ENCODE data around the gene NTNG2.

The NTNG2 gene, protein sequence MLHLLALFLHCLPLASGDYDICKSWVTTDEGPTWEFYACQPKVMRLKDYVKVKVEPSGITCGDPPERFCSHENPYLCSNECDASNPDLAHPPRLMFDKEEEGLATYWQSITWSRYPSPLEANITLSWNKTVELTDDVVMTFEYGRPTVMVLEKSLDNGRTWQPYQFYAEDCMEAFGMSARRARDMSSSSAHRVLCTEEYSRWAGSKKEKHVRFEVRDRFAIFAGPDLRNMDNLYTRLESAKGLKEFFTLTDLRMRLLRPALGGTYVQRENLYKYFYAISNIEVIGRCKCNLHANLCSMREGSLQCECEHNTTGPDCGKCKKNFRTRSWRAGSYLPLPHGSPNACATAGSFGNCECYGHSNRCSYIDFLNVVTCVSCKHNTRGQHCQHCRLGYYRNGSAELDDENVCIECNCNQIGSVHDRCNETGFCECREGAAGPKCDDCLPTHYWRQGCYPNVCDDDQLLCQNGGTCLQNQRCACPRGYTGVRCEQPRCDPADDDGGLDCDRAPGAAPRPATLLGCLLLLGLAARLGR

DNA sequence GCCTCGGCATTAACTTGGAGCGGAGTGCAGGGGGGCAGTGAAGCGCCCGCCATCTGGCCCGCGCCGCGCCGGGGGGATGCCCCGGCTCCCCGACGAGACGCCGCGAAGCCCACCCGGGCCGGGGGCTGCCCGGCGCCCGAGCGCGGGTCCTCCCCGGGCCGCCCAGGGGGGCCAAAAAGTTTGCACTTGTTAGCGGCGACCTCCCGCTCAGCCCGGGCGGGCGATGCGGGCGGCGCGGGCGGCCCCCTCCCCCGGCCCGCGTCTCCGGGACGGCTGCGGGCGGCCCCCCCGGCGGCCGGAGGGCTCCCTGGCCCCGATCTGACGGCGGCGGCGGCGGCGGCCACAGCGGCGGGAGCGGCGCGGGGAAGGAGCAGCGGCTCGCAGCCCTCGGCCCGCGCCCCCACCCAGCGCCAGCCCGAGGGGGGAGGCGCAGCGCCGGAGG, at the start of gene NTNG2:
TSS of gene NTNG2 (plus strand) at position 316 of the 442 bp plus-strand sequence. CDS start 4,774 bp downstream, outside the sequence.
- peak within 1 kb of the TSS in 1 of 2 donors; percentile 12 for H3K9ac ChIP-seq (ENCODE audit: low read depth in 1 of 2, low read length in 2 of 2)
- peaks cover 55 to 68% of the 10 kb centered on the region in 2 donors for H3K27me3 ChIP-seq (ENCODE audit: control insufficient read depth in 1 of 2, insufficient read depth in 2 of 2, low read length in 2 of 2)
- H3K9me3 ChIP-seq (ENCODE audit: control insufficient read depth in 1 of 2, low read length in 2 of 2): no peaks in the 10 kb centered on the region
- H3K27ac ChIP-seq (ENCODE audit: low read depth, low read length): no peak within 1 kb of the TSS
- no peaks in the 10 kb centered on the region for H3K36me3 ChIP-seq (ENCODE audit: control insufficient read depth in 1 of 2, insufficient read depth in 2 of 2, low read length in 2 of 2)
- H3K4me3 ChIP-seq (ENCODE audit: low read depth in 1 of 2, low read length in 2 of 2): peak within 1 kb of the TSS; percentile 64 to 65
- H3K4me1 ChIP-seq (ENCODE audit: control insufficient read depth in 1 of 2, insufficient read depth in 2 of 2, low read length in 2 of 2): peaks cover 17 to 18% of the 10 kb centered on the region in 2 donors

DNA sequence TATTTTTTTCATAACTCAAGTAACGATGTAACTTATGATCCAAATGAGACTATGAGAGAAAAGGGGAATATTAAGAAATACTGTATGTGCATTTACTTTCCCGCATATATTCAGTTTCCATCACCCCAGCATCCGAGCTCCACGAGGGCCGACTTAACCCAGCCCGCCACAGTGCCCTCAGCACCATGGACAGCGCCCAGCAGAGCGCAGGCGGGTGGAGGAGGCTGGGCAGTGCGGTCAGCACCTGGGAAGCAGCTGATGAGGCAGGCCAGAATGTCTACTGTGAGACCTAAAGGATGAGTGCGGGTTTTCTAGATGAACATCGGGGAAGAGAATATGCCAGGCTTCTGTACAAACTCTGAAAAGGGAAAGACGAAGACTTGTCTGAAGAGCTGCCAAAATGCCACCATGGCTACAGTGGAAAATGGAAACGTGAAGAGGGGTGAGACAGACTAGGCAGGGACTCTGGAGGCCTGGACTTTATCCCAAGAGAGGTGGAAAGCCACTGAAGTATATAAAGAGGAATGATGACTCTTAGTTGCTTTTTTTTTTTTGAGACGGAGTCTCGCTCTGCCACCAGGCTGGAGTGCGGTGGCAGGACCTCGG, 47.7 kb upstream of the NTNG2 start:
- Histone ChIP-seq H3K36me3 (ENCODE audit: control insufficient read depth in 1 of 2, insufficient read depth in 2 of 2, low read length in 2 of 2) (no peaks in the 10 kb centered on the region), H3K4me3 (ENCODE audit: low read depth in 1 of 2, low read length in 2 of 2) (no peak overlapping the region), H3K4me1 (ENCODE audit: control insufficient read depth in 1 of 2, insufficient read depth in 2 of 2, low read length in 2 of 2) (no peaks in the 10 kb centered on the region), H3K9me3 (ENCODE audit: control insufficient read depth in 1 of 2, low read length in 2 of 2) (no peaks in the 10 kb centered on the region), H3K9ac (ENCODE audit: low read depth in 1 of 2, low read length in 2 of 2) (no peak overlapping the region), H3K27me3 (ENCODE audit: control insufficient read depth in 1 of 2, insufficient read depth in 2 of 2, low read length in 2 of 2) (peaks cover 0 to 8% of the 10 kb centered on the region in 2 donors), H3K27ac (ENCODE audit: low read depth, low read length) (no peak overlapping the region)

DNA sequence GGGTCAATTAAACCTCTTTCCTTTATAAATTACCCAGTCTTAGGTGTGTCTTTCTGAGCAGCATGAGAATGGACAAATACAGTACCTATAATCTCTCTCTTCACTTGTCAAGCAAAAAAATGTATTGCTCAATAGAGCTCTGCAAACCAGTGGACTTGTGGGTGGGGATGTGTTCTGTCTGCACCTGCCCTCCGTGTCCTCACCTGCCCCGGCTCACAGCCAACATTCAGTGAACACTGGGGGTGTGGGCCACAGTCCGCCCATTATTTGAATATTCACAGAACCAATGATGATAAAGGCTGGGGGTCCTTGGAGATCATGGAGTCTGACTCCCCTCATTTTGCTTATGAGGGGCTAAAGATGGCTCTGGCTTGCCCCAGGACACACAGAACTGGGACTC, 45.3 kb upstream of the NTNG2 start:
- H3K4me3 ChIP-seq (ENCODE audit: low read depth in 1 of 2, low read length in 2 of 2): no peak overlapping the region
- no peaks in the 10 kb centered on the region for H3K4me1 ChIP-seq (ENCODE audit: control insufficient read depth in 1 of 2, insufficient read depth in 2 of 2, low read length in 2 of 2)
- no peaks in the 10 kb centered on the region for H3K36me3 ChIP-seq (ENCODE audit: control insufficient read depth in 1 of 2, insufficient read depth in 2 of 2, low read length in 2 of 2)
- peaks cover 0 to 8% of the 10 kb centered on the region in 2 donors for H3K27me3 ChIP-seq (ENCODE audit: control insufficient read depth in 1 of 2, insufficient read depth in 2 of 2, low read length in 2 of 2)
- H3K9me3 ChIP-seq (ENCODE audit: control insufficient read depth in 1 of 2, low read length in 2 of 2): no peaks in the 10 kb centered on the region
- no peak overlapping the region for H3K9ac ChIP-seq (ENCODE audit: low read depth in 1 of 2, low read length in 2 of 2)
- no peak overlapping the region for H3K27ac ChIP-seq (ENCODE audit: low read depth, low read length)

DNA sequence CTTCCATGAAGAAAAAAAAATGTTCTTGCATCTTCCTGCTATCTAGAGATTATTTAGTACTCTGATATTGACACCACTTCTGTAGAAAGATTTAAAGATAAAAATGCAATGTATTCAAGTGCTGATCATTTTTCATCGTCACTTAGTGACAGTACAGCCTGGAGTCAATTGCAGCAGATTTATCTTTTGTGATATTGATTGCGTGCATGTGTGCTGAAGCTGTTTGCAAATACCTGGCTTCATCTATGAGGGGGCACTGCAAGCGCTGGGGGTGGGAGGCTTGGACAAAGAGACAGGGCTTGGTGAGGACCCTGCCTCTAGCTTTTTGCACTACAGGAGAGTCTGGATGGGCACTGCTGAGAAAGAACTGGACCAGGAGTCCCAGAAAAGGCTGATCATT, 44.2 kb upstream of the NTNG2 start:
- H3K4me3 ChIP-seq (ENCODE audit: low read depth in 1 of 2, low read length in 2 of 2): no peak overlapping the region
- H3K9ac ChIP-seq (ENCODE audit: low read depth in 1 of 2, low read length in 2 of 2): no peak overlapping the region
- H3K27me3 ChIP-seq (ENCODE audit: control insufficient read depth in 1 of 2, insufficient read depth in 2 of 2, low read length in 2 of 2): peaks cover 4 to 8% of the 10 kb centered on the region in 2 donors
- no peaks in the 10 kb centered on the region for H3K36me3 ChIP-seq (ENCODE audit: control insufficient read depth in 1 of 2, insufficient read depth in 2 of 2, low read length in 2 of 2)
- no peak overlapping the region for H3K27ac ChIP-seq (ENCODE audit: low read depth, low read length)
- H3K4me1 ChIP-seq (ENCODE audit: control insufficient read depth in 1 of 2, insufficient read depth in 2 of 2, low read length in 2 of 2): no peaks in the 10 kb centered on the region
- H3K9me3 ChIP-seq (ENCODE audit: control insufficient read depth in 1 of 2, low read length in 2 of 2): no peaks in the 10 kb centered on the region

DNA sequence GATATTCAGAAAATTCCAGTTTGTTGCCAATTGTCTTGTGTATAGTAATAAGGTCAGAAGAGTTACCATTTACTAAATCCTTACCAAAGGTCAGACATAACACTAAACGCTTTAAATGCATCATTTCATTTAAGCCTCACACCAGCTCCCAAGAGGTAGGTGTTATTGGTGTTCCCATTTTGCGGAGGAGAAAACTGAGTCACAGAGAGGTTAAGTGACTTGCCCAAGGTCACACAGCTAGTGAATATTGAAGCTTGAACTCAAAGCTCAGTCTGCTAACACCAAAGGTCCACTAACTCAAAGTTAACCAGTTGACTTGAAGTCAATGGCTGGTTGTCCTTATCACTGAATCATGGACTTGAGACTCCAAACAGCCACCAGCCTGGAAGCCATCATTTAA, 40.8 kb upstream of the NTNG2 start:
- H3K4me1 ChIP-seq (ENCODE audit: control insufficient read depth in 1 of 2, insufficient read depth in 2 of 2, low read length in 2 of 2): no peaks in the 10 kb centered on the region
- no peak overlapping the region for H3K9ac ChIP-seq (ENCODE audit: low read depth in 1 of 2, low read length in 2 of 2)
- H3K4me3 ChIP-seq (ENCODE audit: low read depth in 1 of 2, low read length in 2 of 2): no peak overlapping the region
- H3K27me3 ChIP-seq (ENCODE audit: control insufficient read depth in 1 of 2, insufficient read depth in 2 of 2, low read length in 2 of 2): peaks cover 16 to 24% of the 10 kb centered on the region in 2 donors
- no peaks in the 10 kb centered on the region for H3K36me3 ChIP-seq (ENCODE audit: control insufficient read depth in 1 of 2, insufficient read depth in 2 of 2, low read length in 2 of 2)
- no peaks in the 10 kb centered on the region for H3K9me3 ChIP-seq (ENCODE audit: control insufficient read depth in 1 of 2, low read length in 2 of 2)
- no peak overlapping the region for H3K27ac ChIP-seq (ENCODE audit: low read depth, low read length)

DNA sequence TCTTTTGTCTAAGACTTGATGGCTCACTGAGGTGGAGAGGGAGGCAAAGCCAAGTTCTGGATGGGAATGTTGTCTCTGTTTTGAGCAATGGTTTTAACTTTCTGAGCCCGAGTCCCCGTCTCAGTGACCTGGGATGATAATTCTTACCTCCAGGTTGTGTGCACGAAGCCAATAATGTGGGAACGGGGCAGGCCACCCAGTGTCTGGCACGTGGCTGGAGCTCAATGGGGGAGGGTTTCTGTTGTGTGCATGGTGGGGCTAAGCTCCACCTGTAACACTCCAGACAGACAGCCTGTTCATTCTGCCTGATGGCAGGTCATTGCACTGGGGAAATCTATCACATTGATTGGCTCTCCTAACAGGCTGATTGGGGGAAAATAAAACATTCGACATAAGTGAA, 37.1 kb upstream of the NTNG2 start:
- Histone ChIP-seq H3K36me3 (ENCODE audit: control insufficient read depth in 1 of 2, insufficient read depth in 2 of 2, low read length in 2 of 2) (no peaks in the 10 kb centered on the region), H3K9ac (ENCODE audit: low read depth in 1 of 2, low read length in 2 of 2) (no peak overlapping the region), H3K4me3 (ENCODE audit: low read depth in 1 of 2, low read length in 2 of 2) (no peak overlapping the region), H3K27me3 (ENCODE audit: control insufficient read depth in 1 of 2, insufficient read depth in 2 of 2, low read length in 2 of 2) (peaks cover 28 to 36% of the 10 kb centered on the region in 2 donors), H3K27ac (ENCODE audit: low read depth, low read length) (no peak overlapping the region), H3K4me1 (ENCODE audit: control insufficient read depth in 1 of 2, insufficient read depth in 2 of 2, low read length in 2 of 2) (no peaks in the 10 kb centered on the region), H3K9me3 (ENCODE audit: control insufficient read depth in 1 of 2, low read length in 2 of 2) (no peaks in the 10 kb centered on the region)

DNA sequence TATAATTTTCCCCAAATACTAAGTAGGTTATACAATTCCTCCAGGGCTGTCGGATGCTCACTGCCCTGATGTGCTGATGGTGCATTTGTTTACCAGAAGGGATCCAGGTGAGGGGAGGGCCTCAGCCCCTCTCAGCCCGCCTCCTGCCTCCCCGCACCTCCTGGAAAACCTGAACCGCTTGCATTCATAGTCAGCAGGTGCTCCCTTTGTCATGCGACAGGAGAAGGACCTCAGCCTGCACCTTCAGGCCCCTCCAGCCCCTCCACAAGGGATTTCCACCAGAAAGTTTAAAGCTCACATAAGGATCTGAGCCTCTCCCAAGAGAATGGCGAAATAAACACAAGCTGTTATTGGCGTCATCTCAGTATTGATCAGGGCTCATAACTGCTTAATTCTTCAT, 36.5 kb upstream of the NTNG2 start:
- H3K36me3 ChIP-seq (ENCODE audit: control insufficient read depth in 1 of 2, insufficient read depth in 2 of 2, low read length in 2 of 2): no peaks in the 10 kb centered on the region
- no peaks in the 10 kb centered on the region for H3K4me1 ChIP-seq (ENCODE audit: control insufficient read depth in 1 of 2, insufficient read depth in 2 of 2, low read length in 2 of 2)
- H3K27me3 ChIP-seq (ENCODE audit: control insufficient read depth in 1 of 2, insufficient read depth in 2 of 2, low read length in 2 of 2): peaks cover 28 to 38% of the 10 kb centered on the region in 2 donors
- no peak overlapping the region for H3K27ac ChIP-seq (ENCODE audit: low read depth, low read length)
- no peak overlapping the region for H3K4me3 ChIP-seq (ENCODE audit: low read depth in 1 of 2, low read length in 2 of 2)
- no peaks in the 10 kb centered on the region for H3K9me3 ChIP-seq (ENCODE audit: control insufficient read depth in 1 of 2, low read length in 2 of 2)
- H3K9ac ChIP-seq (ENCODE audit: low read depth in 1 of 2, low read length in 2 of 2): no peak overlapping the region

DNA sequence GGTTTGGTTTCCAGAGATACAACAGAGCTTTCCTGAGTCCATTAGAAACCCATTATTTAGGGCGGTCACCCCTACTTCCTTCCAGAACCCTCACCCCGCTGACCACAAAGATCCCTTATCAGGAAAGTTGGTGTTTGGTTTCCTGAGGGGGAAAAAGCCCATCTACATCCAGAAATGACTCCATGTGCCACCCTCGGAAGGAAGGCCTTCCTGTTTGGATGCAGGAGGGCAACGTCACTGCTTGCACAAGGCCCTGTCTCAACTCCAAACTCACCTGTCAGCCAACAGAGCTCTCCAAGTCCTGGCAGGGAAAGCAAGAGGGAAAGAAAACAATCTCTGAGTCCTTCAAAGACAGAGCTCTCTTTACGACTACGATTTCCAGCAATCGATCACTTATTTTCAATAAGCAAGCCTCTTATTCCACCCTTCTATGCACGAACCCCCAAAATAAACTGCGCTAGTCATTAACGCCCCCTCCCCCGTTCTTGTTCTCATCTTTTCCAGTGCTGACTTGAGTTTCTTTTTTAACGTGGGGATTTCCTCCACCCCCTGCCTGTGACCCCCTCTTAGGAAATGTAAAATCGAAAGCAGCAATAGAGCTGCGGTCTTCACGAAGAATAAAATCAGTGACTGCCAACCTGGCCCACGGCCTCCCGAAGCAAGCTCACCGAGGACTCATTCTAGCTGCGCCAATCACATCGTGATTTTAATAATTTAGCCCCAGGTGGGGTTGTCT, 35.7 kb upstream of the NTNG2 start:
- Histone ChIP-seq H3K36me3 (ENCODE audit: control insufficient read depth in 1 of 2, insufficient read depth in 2 of 2, low read length in 2 of 2) (no peaks in the 10 kb centered on the region), H3K27ac (ENCODE audit: low read depth, low read length) (no peak overlapping the region), H3K27me3 (ENCODE audit: control insufficient read depth in 1 of 2, insufficient read depth in 2 of 2, low read length in 2 of 2) (peaks cover 33 to 38% of the 10 kb centered on the region in 2 donors), H3K4me1 (ENCODE audit: control insufficient read depth in 1 of 2, insufficient read depth in 2 of 2, low read length in 2 of 2) (no peaks in the 10 kb centered on the region), H3K9ac (ENCODE audit: low read depth in 1 of 2, low read length in 2 of 2) (no peak overlapping the region), H3K4me3 (ENCODE audit: low read depth in 1 of 2, low read length in 2 of 2) (peak overlapping the region in 1 of 2 donors; percentile 24), H3K9me3 (ENCODE audit: control insufficient read depth in 1 of 2, low read length in 2 of 2) (no peaks in the 10 kb centered on the region)

DNA sequence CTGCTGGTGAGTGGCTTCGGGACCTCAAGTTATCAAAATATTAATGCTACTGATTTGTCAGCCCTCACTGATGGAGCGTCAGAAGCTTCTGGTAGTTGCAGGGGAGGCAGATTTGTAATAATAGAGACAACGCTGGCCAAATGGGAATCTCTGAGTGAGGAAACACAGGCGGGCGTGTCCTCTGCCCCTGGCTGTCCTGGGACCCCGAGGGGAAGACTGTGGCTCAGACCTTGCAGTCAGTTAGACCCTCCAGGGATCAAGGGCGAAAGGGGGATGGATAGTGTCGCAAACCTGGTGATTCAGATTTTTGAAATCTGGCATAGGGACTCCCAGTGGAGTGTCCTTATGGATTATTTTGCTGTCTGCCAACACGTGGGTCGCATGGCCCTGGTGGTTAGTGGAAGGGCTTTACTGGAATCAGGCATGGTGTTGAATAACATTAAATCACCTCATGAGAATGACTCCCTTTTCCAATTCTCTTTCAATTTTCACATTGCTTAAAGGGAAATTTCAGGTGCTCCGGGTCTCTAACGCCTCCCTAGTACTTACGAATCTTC, 35.1 kb upstream of the NTNG2 start:
- no peaks in the 10 kb centered on the region for H3K36me3 ChIP-seq (ENCODE audit: control insufficient read depth in 1 of 2, insufficient read depth in 2 of 2, low read length in 2 of 2)
- H3K27me3 ChIP-seq (ENCODE audit: control insufficient read depth in 1 of 2, insufficient read depth in 2 of 2, low read length in 2 of 2): peaks cover 38 to 42% of the 10 kb centered on the region in 2 donors
- no peaks in the 10 kb centered on the region for H3K9me3 ChIP-seq (ENCODE audit: control insufficient read depth in 1 of 2, low read length in 2 of 2)
- no peak overlapping the region for H3K27ac ChIP-seq (ENCODE audit: low read depth, low read length)
- no peaks in the 10 kb centered on the region for H3K4me1 ChIP-seq (ENCODE audit: control insufficient read depth in 1 of 2, insufficient read depth in 2 of 2, low read length in 2 of 2)
- no peak overlapping the region for H3K9ac ChIP-seq (ENCODE audit: low read depth in 1 of 2, low read length in 2 of 2)
- H3K4me3 ChIP-seq (ENCODE audit: low read depth in 1 of 2, low read length in 2 of 2): no peak overlapping the region
